DOHH2 (cell line): ENCODE results near the gene GNAO1.

Experiments used
- CTCF ChIP-seq: fragments of 200-600 bp; sonication (generic); IDR thresholded peaks from one replicate; pipeline ENCODE4 v1.5.1; 2014; ENCODE audit warnings: antibody characterized with exemption, mild to moderate bottlenecking, low read depth, low read length; ENCODE audit not compliant: poor library complexity, severe bottlenecking
- EZH2phosphoT487 ChIP-seq: fragments of 200-600 bp; sonication (generic); IDR thresholded peaks from 2 replicates; pipeline ENCODE4 v1.6.1; 2017; ENCODE audit warnings: borderline replicate concordance, mild to moderate bottlenecking, antibody characterized with exemption, low read length, moderate library complexity, mixed read lengths

GRCh38 chr16:56234737-56235136 is 43.4 kb downstream of the GNAO1 start:
- TF ChIP-seq CTCF (no peak), EZH2phosphoT487 (no peak)
